ENCODE data around the gene SQSTM1. TPM values are rescaled to one million over a fixed set of nuclear protein-coding genes. Genes with fewer than 3 reads are reported as not detected.
A peak's percentile ranks its signal among the peaks of the same experiment; 100 is the strongest.
"Not testable (repeated sequence)": the region's sequence is repeated elsewhere in the genome, so short reads cannot be mapped to it uniquely, and the experiment has no call there.

SQSTM1 gene
- total RNA-seq, 1 experiment from 2014 or later = 341 TPM

DNA sequence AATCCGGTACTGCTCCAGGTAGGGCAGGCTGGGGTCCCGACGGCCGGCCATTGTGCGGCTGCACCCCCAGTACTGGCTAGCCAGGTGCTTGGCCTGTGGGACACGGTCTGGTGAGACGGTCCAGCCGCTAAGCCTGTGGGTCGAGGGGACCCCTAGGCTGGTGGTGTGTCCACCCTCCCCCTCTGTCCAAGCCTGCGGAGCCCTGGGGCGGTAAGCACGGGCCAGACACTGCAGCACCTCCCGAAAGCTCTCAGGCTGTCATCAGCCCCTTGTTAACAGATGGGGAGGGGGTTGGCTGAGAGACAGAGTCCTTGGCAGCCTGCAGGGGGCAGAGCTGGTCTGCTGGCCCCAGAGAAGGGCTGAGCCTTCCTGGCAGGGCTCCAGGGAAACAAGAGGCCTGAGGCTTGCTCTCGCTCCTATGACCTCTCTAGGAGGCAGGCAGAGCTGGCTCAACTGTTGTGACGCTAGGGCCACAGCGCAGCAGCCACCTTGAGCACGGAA lies 49.7 kb downstream of the SQSTM1 start:
- ChIA-PET CTCF (no interaction called here), POLR2A (ENCODE audit: unreplicated experiment) (no interaction called here)
- Histone ChIP-seq H3K27ac (ENCODE audit: low read length) (no peak overlapping the region), H3K36me3 (ENCODE audit: low read depth, low read length) (no peaks in the 10 kb centered on the region; the same call in 1 of the 2 replicates), H4K20me1 (ENCODE audit: low read length) (no peaks in the 10 kb centered on the region), H3K9ac (ENCODE audit: low read length) (no peak overlapping the region), H3K4me3 (ENCODE audit: low read length) (no peak overlapping the region), H3F3A (ENCODE audit: low read length, unreplicated experiment) (no peaks in the 10 kb centered on the region), H3K79me2 (ENCODE audit: low read length) (no peaks in the 10 kb centered on the region), H3K27me3 (ENCODE audit: low read length) (no peaks in the 10 kb centered on the region), H3K9me2 (replicated peaks; ENCODE audit: low read length) (no peaks in the 10 kb centered on the region), H2AFZ (ENCODE audit: low read length) (no peak overlapping the region), H3K4me1 (ENCODE audit: insufficient read depth, low read length) (no peaks in the 10 kb centered on the region), H3K4me2 (ENCODE audit: low read length) (no peak overlapping the region), H3K9me3 (ENCODE audit: low read length) (no peaks in the 10 kb centered on the region)
- TF ChIP-seq, protein P1, sequence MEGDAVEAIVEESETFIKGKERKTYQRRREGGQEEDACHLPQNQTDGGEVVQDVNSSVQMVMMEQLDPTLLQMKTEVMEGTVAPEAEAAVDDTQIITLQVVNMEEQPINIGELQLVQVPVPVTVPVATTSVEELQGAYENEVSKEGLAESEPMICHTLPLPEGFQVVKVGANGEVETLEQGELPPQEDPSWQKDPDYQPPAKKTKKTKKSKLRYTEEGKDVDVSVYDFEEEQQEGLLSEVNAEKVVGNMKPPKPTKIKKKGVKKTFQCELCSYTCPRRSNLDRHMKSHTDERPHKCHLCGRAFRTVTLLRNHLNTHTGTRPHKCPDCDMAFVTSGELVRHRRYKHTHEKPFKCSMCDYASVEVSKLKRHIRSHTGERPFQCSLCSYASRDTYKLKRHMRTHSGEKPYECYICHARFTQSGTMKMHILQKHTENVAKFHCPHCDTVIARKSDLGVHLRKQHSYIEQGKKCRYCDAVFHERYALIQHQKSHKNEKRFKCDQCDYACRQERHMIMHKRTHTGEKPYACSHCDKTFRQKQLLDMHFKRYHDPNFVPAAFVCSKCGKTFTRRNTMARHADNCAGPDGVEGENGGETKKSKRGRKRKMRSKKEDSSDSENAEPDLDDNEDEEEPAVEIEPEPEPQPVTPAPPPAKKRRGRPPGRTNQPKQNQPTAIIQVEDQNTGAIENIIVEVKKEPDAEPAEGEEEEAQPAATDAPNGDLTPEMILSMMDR (conservative IDR thresholded peaks at IDR 0.05; ENCODE audit: low read depth, low read length) = peak; percentile 57
- no peak for TF ChIP-seq EZH2phosphoT487 (IDR thresholded peaks at IDR 0.05; ENCODE audit: borderline replicate concordance, low read length)
- BruUV-seq (replicated peaks) = no TSS peak
- peak; percentile 56; the same call in 1 of the 2 replicates for ATAC-seq
- peak; percentile 46 for DNase-seq
- intact Hi-C loops (cut with micrococcal nuclease) = no loop called here

DNA sequence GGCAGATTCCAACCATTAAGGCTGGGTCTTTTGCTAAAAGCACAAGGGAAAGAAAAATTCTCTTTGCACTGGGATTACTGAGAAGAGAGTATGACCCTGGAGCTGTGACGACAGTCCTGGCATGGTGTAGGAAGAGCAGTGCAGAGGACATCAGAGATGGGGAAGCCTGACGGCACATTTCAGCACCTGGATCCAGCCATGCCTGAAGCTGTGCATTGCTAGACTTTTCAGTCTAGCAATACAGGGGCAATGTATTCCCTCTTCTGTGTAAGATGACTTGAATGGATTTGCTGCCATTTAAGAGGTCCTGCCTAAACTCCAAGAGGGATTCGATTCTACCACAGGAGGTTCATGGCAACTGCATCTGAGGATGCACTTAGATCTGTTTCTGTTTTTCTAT lies 50.2 kb downstream of the SQSTM1 start:
- ChIA-PET CTCF (no interaction called here), POLR2A (ENCODE audit: unreplicated experiment) (no interaction called here)
- ATAC-seq = no peak
- TF ChIP-seq EZH2 (IDR thresholded peaks at IDR 0.05; ENCODE audit: low read length, unreplicated experiment) (no peak), EZH2phosphoT487 (IDR thresholded peaks at IDR 0.05; ENCODE audit: borderline replicate concordance, low read length) (no peak)
- TF ChIP-seq, protein P1 (conservative IDR thresholded peaks at IDR 0.05; ENCODE audit: low read depth, low read length) = no peak
- BruUV-seq (replicated peaks) = no TSS peak
- no peaks in the 10 kb centered on the region; the same call in 1 of the 2 replicates for H3K36me3 ChIP-seq (ENCODE audit: low read depth, low read length)
- H3K4me2 ChIP-seq (ENCODE audit: low read length) = no peak overlapping the region
- H3K27me3 ChIP-seq (ENCODE audit: low read length) = no peaks in the 10 kb centered on the region
- H3K4me3 ChIP-seq (ENCODE audit: low read length) = no peak overlapping the region
- H3K9me3 ChIP-seq (ENCODE audit: low read length) = no peaks in the 10 kb centered on the region
- no peak overlapping the region for H3K27ac ChIP-seq (ENCODE audit: low read length)
- no peaks in the 10 kb centered on the region for H3K9me2 ChIP-seq (replicated peaks; ENCODE audit: low read length)
- intact Hi-C loops (cut with micrococcal nuclease) = no loop called here
- H4K20me1 ChIP-seq (ENCODE audit: low read length) = no peaks in the 10 kb centered on the region
- no peak overlapping the region for H3K9ac ChIP-seq (ENCODE audit: low read length)
- no peaks in the 10 kb centered on the region for H3K79me2 ChIP-seq (ENCODE audit: low read length)
- no peak overlapping the region for H2AFZ ChIP-seq (ENCODE audit: low read length)
- H3F3A ChIP-seq (ENCODE audit: low read length, unreplicated experiment) = no peaks in the 10 kb centered on the region
- no peak for DNase-seq
- H3K4me1 ChIP-seq (ENCODE audit: insufficient read depth, low read length) = no peaks in the 10 kb centered on the region

DNA sequence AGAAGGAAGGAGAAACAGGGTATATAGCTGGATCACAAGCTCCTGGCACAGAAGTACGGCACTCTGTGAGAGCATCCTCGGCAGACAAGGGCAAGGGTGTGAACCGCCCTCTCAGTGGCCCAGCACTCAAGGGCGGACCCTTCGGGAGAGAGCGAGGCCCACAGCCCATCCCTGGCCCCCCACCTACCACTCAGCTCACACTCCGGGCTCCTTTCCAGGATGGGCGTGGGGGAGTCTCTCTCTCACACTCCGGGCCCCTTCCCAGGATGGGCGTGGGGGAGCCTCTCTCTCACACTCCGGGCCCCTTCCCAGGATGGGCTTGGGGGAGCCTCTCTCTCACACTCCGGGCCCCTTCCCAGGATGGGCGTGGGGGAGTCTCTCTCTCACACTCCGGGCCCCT lies 50.8 kb downstream of the SQSTM1 start:
- CTCF ChIA-PET; intact Hi-C loops (cut with micrococcal nuclease); H3K4me3 ChIP-seq (ENCODE audit: low read length); H3K27me3 ChIP-seq (ENCODE audit: low read length); H3K4me2 ChIP-seq (ENCODE audit: low read length); H3K27ac ChIP-seq (ENCODE audit: low read length); H3K36me3 ChIP-seq (ENCODE audit: low read depth, low read length); H3K9me2 ChIP-seq (replicated peaks; ENCODE audit: low read length); H3F3A ChIP-seq (ENCODE audit: low read length, unreplicated experiment); H3K9me3 ChIP-seq (ENCODE audit: low read length); DNase-seq; BruUV-seq (replicated peaks); H3K4me1 ChIP-seq (ENCODE audit: insufficient read depth, low read length); H3K9ac ChIP-seq (ENCODE audit: low read length); H4K20me1 ChIP-seq (ENCODE audit: low read length); POLR2A ChIA-PET (ENCODE audit: unreplicated experiment); ATAC-seq; H3K79me2 ChIP-seq (ENCODE audit: low read length); H2AFZ ChIP-seq (ENCODE audit: low read length): not testable (repeated sequence)

Data from PC-3 (cell line).